Common myeloid progenitor, CD34-positive (primary cell): ENCODE measurements around the gene CNOT3.

Source experiments
- CTCF ChIA-PET: fragments of 350-600 bp; sonication (Branson Sonifier 250); formaldehyde crosslinking; loops from one replicate; lab custom pipeline; 2021; ENCODE audit warnings: antibody characterized with exemption; lab: Charles Lee
- POLR2A ChIA-PET: fragments of 350-600 bp; sonication (Branson Sonifier 250); formaldehyde crosslinking; loops from one replicate; lab custom pipeline; 2021; ENCODE audit warnings: antibody characterized with exemption; lab: Charles Lee
- DNase-seq, 3 donors: peaks; one replicate each; pipeline versions ENCODE4 v3.0.0 to v3.0.0-alpha.2; 2013
- H3K27ac ChIP-seq, 2 experiments: 1 replicate in 1 of 2; 2 replicates in 1 of 2; pipeline ENCODE4 v1.7.0; 2013; ENCODE audit warnings: inconsistent platforms in 2 of 2, low read length in 2 of 2, mild to moderate bottlenecking in 2 of 2, low read depth in 1 of 2, moderate library complexity in 1 of 2; ENCODE audit not compliant: severe bottlenecking in 2 of 2, insufficient read depth in 1 of 2, poor library complexity in 1 of 2
- H3K27me3 ChIP-seq, 5 experiments: replicated peaks in 2 of 5; 1 replicate in 3 of 5; 2 replicates in 2 of 5; pipeline versions ENCODE4 v1.6.1 to v1.7.0; 2013; ENCODE audit warnings: low read length in 4 of 5, mild to moderate bottlenecking in 2 of 5, moderate library complexity in 2 of 5, inconsistent platforms in 1 of 5; ENCODE audit not compliant: insufficient read depth in 5 of 5, control insufficient read depth in 4 of 5
- H3K36me3 ChIP-seq, 4 experiments: 1 replicate in 2 of 4; 2 replicates in 2 of 4; pipeline versions ENCODE4 v1.6.1 to v1.7.0; 2013; ENCODE audit warnings: low read length in 3 of 4, control low read depth in 1 of 4, mild to moderate bottlenecking in 1 of 4; ENCODE audit not compliant: control insufficient read depth in 4 of 4, insufficient read depth in 4 of 4
- H3K4me1 ChIP-seq, 4 experiments: 1 replicate in 3 of 4; 2 replicates in 1 of 4; pipeline versions ENCODE4 v1.6.1 to v1.7.1; 2013; ENCODE audit warnings: low read length in 3 of 4, mild to moderate bottlenecking in 3 of 4, control low read depth in 1 of 4, inconsistent platforms in 1 of 4, moderate library complexity in 1 of 4; ENCODE audit not compliant: control insufficient read depth in 4 of 4, insufficient read depth in 4 of 4; ENCODE audit errors: control extremely low read depth in 1 of 4
- H3K4me3 ChIP-seq, 7 experiments: 1 replicate in 4 of 7; 2 replicates in 3 of 7; pipeline versions ENCODE4 v1.5.1 to v1.7.0; 2013; ENCODE audit warnings: mild to moderate bottlenecking in 7 of 7, low read length in 6 of 7, moderate library complexity in 6 of 7, inconsistent platforms in 2 of 7, low read depth in 2 of 7, control low read depth in 1 of 7; ENCODE audit not compliant: insufficient read depth in 4 of 7, control insufficient read depth in 1 of 7; ENCODE audit errors: extremely low read depth in 1 of 7
- H3K9me3 ChIP-seq, 5 experiments: 1 replicate in 4 of 5; 2 replicates in 1 of 5; pipeline versions ENCODE4 v1.6.1 to v1.7.1; 2013; ENCODE audit warnings: low read length in 4 of 5, mild to moderate bottlenecking in 2 of 5, inconsistent platforms in 1 of 5, low read depth in 1 of 5, moderate library complexity in 1 of 5; ENCODE audit not compliant: control insufficient read depth in 4 of 5, insufficient read depth in 2 of 5; ENCODE audit errors: control extremely low read depth in 1 of 5
- WGBS: methylation state at CpG from one replicate; pipeline ENCODE4 v1.1.5; 2013; ENCODE audit not compliant: insufficient coverage; 5-methylcytosine and 5-hydroxymethylcytosine counted together

CNOT3 gene

DNA sequence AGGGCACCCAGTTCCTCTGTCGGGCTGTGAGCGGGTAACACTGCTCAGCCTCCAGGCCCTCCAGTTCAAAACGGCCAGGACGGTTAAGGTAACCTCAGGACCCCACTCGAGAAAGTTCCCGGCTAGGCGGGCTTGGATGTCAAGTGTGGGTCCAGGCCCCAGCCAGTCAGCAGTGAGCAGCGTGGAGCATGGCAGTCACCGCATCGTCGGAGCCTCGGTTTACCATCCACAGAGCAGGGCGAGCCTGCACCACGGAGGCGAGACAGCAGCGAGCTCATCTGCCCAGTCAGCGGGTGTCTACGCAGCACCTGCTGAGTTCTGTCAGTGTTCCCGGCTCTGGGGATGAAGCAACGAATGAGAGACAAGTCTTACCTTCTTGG lies 8.0 kb upstream of the CNOT3 start:
- peaks cover 1 to 65% (median 48%) of the 10 kb centered on the region in 4 experiments for H3K36me3 ChIP-seq
- H3K4me1 ChIP-seq, result no peaks in the 10 kb centered on the region
- 98% methylated on average over 19 of the region's 20 CpGs for WGBS
- no peak overlapping the region for H3K27ac ChIP-seq
- DNase-seq, result no peak
- ChIA-PET POLR2A (no interaction called here), CTCF (no interaction called here)
- H3K4me3 ChIP-seq, result no peak overlapping the region
- no peaks in the 10 kb centered on the region for H3K27me3 ChIP-seq
- H3K9me3 ChIP-seq, result peaks cover 0 to 3% (median 0%) of the 10 kb centered on the region in 5 experiments

DNA sequence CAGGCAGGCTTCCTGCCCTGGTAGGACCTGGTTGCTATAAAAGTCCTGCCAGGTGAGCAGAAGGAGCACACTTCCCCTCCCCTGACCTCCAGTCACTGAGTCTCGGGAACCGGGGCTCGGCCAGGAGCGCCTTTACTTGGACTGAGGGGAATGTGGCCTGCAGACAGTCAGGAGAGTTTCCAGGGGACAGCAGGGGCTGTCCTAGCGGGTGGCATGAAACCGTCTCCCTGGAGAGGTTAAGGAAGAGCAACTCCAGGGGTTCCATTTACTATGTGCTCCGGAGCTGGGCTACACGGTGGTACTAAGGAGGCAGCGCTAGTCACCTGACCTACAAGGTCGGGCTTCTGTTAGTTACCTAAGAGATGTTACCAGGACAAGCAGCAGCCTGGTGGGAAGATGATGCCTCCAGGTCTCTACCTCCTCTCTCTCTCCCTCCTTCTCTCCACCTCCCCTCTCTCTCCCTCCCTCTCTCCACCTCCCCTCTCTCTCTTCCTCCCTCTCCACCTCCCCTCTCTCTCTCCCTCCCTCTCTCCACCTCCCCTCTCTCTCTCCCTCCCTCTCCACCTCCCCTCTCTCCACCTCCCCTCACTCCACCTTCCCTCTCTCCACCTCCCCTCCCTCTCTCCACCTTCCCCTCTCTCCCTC lies 4.1 kb upstream of the CNOT3 start:
- POLR2A ChIA-PET, result no interaction called here
- Histone ChIP-seq H3K36me3 (peaks cover 0 to 30% (median 22%) of the 10 kb centered on the region in 4 experiments), H3K9me3 (peaks cover 0 to 3% (median 0%) of the 10 kb centered on the region in 5 experiments), H3K4me3 (no peak overlapping the region), H3K27me3 (no peaks in the 10 kb centered on the region), H3K27ac (no peak overlapping the region), H3K4me1 (peaks cover 6 to 15% (median 15%) of the 10 kb centered on the region in 4 experiments)
- peak; percentile 29 to 58 (median 34) for DNase-seq
- WGBS, result 87% methylated on average over 10 of the region's 10 CpGs
- CTCF ChIA-PET, result interaction anchor here (1.0 to 1.6 kb wide), 2 partner anchors 13 to 17 kb away, joined by 3 read pairs; no protein-coding TSS in a partner anchor

DNA sequence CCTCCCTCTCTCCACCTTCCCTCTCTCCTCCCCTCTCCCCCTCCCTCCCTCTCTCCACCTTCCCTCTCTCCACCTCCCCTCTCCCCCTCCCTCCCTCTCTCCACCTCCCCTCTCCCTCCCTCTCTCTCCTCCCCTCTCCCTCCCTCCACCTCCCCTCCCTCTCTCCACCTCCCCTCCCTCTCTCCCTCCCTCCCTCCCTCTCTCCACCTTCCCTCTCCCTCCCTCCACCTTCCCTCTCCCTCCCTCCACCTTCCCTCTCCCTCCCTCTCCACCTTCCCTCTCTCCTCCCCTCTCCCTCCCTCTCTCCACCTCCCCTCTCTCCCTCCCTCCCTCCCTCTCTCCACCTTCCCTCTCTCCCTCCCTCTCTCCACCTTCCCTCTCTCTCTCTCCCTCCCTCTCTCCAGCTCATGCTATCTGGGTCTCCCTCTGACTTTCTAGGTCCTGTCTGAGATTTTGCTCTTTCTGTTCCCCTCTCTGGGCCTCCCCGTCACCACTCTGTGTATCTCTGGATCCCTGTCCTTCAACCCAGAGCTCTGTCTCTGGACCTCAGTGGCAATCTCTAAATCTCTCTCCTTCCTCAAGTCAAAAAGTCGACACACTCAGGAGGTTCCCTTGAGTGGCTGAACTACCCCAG lies 3.5 kb upstream of the CNOT3 start:
- ChIA-PET POLR2A (no interaction called here), CTCF (no interaction called here)

DNA sequence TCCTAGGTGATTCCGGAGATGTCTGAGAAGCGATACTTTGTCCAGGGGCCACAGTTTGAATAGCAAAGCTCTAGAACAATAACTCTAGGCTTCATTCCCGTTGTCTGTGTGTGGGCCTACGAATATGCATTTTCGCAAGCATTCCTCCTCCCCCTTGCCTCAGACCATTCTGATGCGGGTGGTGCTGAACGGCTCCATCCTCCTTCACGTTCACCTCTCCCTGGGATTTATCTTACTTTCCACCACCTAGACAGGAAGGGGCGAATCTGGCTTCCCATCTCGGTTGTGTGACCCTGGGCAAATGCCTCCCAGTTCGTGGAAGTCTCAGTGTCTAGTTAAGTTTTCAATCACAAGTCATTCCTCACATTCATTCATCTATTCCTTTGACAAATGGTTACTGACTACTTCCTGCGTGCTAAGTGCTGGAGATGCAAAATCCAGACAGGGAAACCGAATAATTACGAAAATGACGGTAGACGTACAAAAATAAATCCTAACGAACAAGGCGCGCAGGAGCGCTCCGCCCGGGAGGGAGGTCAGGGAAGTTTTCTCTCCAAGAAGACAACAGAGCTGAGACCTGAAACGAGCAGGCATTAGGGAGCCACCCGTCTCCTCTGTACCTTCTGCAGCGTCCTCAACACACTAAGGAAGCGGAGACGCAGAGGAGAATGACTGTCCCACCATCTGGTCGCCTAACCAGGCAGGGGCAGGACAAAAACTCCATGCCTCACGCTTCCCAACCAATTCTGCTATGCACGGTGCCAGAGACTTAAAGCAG lies 1.3 kb upstream of the CNOT3 start:
- POLR2A ChIA-PET, result interaction anchor here (1.2 to 2.8 kb wide), 3 partner anchors 21 to 43 kb away, joined by 3 to 11 read pairs (median 9); partner anchors contain the start of genes LENG1, PRPF31 and TFPT
- DNase-seq, result no peak
- Histone ChIP-seq H3K27ac (peak overlapping the region in 1 of 2 experiments; percentile 7), H3K36me3 (peaks cover 0 to 27% (median 8%) of the 10 kb centered on the region in 4 experiments), H3K9me3 (peaks cover 0 to 3% (median 0%) of the 10 kb centered on the region in 5 experiments), H3K4me1 (peaks cover 6 to 40% (median 26%) of the 10 kb centered on the region in 4 experiments), H3K27me3 (no peaks in the 10 kb centered on the region), H3K4me3 (peak overlapping the region; percentile 24 to 79 (median 68))
- CTCF ChIA-PET, result interaction anchor here (0.9 to 1.5 kb wide), 4 partner anchors 11 to 343 kb away, joined by 3 to 4 read pairs (median 3); partner anchors contain the start of genes PRPF31 and TFPT
- WGBS, result 8% methylated on average over 27 of the region's 30 CpGs

More for the DNA sequence above, 3.5 kb upstream of the CNOT3 start:
- Histone ChIP-seq H3K4me1 (peaks cover 6 to 21% (median 21%) of the 10 kb centered on the region in 4 experiments), H3K27ac (no peak overlapping the region), H3K4me3 (no peak overlapping the region), H3K9me3 (peaks cover 0 to 3% (median 0%) of the 10 kb centered on the region in 5 experiments), H3K27me3 (no peaks in the 10 kb centered on the region), H3K36me3 (peaks cover 0 to 23% (median 17%) of the 10 kb centered on the region in 4 experiments)
- 55% methylated on average over 2 of the region's 2 CpGs for WGBS
- DNase-seq, result no peak

DNA sequence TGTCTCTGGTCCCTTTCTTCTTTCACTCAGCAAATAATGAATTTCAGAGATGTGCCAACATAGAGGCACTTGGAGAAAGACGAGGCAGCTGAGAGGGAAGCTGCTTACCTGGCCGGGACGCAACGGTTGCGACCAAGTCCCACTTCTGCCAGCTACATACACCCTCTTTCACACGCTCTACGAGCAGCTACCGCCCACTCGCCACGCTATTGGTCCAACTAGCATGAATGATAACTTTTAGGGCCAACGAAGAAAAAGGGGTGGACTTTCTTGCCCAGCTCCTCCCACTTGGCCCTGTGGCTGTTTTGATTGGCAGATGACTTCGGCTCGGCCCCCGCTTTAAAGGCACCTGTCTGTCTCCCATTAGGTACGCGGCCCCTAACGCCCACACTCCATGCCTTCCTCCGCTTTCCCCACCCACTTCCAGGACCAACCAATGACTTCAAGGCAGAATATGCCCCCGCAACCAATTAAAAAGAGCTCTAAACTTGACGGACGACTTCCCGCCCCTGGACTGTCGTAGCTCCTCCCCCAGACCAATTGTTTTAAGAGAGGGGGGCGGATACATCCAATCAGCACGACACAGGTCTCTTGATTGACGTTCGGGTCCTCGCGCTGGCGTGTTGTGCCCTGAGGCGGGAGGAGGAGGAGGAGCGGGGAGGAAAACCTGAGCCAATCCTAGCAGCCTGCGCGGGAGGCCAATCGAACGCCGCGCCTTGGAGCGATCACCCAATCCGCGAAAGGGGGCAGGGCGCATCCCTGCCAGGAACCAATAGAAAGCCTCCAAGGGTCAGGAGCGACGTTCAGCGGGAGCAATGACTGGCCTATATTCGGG lies 481 bp upstream of the CNOT3 start:
- POLR2A ChIA-PET, result interaction anchor here (0.6 to 2.8 kb wide), 9 partner anchors 12 to 514 kb away, joined by 3 to 11 read pairs (median 3); partner anchors contain the start of genes LENG1, MBOAT7, PRPF31 and RPS9

More for the DNA sequence above, 481 bp upstream of the CNOT3 start:
- peak; percentile 100 for DNase-seq
- peaks cover 0 to 28% (median 5%) of the 10 kb centered on the region in 4 experiments for H3K36me3 ChIP-seq
- CTCF ChIA-PET, result interaction anchor here (0.9 to 1.5 kb wide), 5 partner anchors 11 to 344 kb away, joined by 3 to 4 read pairs (median 3); partner anchors contain the start of genes LENG1, PRPF31 and TFPT
- no peaks in the 10 kb centered on the region for H3K27me3 ChIP-seq
- WGBS, result under 1% methylated on average over 33 of the region's 46 CpGs
- H3K4me3 ChIP-seq, result peak overlapping the region; percentile 64 to 84 (median 78)
- peaks cover 6 to 40% (median 26%) of the 10 kb centered on the region in 4 experiments for H3K4me1 ChIP-seq
- peak overlapping the region; percentile 92 to 97 for H3K27ac ChIP-seq
- peaks cover 0 to 3% (median 0%) of the 10 kb centered on the region in 5 experiments for H3K9me3 ChIP-seq
